GM21786 (cell line): Measurements from ENCODE around the gene CSNK1D.
A peak's percentile ranks its signal among the peaks of the same experiment; 100 is the strongest.

Source experiments
- ATAC-seq: cut with Tn5 transposase; IDR thresholded peaks from one replicate; pipeline ENCODE4 v1.9.1; 2021; ENCODE audit not compliant: unreplicated experiment

The CSNK1D gene

DNA sequence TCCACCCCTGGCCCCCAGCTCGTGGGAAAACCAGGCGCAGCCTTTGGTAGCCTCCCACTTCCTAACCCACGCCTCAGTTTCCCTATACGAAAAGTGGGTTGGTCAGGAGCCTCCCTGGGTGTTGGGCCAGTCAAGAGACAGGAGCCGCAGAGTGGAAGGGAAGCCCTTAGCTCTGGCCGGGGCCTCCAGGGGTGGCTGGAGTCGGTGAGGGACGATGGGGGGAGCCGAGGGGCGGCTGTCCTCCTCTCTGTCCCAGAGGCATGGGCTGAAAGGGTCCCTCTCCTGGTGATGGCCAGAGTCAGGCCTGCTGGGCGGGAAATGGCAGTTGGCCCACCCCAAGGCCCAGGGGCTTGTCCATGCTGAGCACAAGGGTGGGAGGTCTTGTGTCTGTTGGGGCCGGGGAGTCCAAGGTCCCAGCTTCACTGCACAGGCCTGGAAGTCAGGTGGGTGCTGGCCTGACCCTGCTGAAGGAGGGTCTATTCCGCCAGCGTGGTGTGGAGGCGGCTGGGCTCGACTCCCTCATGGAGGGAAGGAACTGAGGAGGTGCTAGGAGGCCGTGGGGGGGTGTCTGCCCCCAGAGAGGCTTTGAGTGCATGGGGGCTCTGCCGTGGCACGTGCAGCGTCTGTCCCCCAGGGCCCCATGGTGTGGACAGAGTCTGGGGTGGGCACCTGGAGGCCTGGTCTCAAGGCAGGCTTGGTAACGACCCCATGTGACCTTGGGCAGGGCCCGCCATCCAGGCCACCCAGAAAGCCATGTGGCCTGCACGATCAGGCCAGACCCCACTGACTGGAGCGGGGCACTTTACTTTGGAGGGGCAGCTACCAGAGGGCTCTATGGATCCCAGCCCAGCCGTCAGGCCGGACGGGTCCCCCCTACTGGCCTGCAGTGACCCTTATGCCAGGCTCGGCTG, 43.5 kb downstream of the CSNK1D start:
- no peak for ATAC-seq

DNA sequence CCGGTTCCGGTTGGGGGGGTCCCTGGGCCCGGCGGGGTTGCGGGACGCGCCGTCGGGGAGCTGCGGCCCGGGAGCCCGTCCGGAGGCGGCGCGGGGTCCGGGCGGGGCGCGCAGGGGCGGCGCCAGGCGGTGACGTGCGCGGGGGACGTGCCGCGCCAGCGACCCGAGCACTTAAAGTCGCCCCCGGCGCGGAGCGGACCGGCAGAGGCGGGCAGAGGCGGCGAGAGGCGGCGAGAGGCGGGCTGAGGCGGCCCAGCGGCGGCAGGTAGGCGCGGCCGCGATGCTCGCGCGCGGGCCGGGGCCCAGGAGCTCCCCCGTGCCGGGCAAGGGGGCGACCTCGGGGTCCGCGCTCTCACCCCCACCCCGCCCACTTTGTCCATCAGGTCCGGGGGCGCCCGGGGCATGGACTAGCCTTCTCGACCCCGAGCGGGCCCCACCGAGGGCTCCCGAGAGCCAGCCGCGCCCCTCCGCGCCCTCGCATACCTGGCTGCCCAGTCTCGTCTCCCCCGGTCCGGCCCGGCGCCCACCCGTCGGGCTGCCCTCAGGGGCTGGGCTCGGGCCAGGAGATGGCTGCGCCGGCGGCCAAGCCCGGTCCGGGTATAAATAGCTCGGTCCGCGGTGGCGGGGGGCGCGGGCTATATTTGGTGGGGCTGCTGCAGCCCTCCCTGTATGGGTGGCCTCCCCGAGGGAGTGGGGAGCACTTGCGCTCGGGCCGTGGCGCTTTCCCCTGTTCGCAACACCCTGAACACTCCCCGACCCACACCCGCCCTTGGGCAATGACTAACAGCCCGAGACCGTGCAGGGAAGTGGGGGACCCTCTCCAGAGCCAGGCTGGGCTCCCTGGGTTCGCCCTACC, 44.4 kb downstream of the CSNK1D start, which contains the start of gene SLC16A3:
Gene SLC16A3 (plus strand): TSS at position 201 of the 856 bp plus-strand sequence. CDS start 6,967 bp downstream, outside the sequence.
- peak; percentile 40 for ATAC-seq

DNA sequence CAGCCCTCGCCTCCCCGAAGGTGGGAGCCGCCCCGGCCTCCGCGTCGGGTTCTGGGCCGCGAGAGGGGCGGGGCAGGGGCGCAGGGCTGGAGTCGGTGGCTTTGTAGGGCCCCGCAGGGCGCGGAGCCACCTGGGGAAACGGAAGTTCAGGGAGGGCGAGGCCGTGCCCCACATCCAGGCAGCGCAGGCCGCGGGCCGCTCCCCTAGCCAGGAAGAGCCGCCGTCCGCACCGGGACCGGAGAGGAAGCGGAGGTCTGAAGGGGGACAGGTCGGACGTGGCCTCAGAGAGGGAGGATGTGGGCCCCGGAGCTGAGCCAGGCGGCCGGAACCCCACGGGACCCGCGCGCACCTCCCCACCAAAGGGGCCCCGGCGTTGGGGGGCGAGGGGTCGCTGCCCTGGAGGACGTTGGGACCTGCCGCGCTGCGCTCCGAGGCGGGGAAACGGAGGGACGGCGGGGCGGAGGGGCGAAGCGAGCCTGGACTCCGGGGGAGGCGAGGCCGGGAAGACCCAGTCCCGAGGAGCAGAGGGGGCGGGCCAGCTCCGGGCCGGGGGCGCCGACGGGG, 45.1 kb downstream of the CSNK1D start:
- no peak for ATAC-seq

DNA sequence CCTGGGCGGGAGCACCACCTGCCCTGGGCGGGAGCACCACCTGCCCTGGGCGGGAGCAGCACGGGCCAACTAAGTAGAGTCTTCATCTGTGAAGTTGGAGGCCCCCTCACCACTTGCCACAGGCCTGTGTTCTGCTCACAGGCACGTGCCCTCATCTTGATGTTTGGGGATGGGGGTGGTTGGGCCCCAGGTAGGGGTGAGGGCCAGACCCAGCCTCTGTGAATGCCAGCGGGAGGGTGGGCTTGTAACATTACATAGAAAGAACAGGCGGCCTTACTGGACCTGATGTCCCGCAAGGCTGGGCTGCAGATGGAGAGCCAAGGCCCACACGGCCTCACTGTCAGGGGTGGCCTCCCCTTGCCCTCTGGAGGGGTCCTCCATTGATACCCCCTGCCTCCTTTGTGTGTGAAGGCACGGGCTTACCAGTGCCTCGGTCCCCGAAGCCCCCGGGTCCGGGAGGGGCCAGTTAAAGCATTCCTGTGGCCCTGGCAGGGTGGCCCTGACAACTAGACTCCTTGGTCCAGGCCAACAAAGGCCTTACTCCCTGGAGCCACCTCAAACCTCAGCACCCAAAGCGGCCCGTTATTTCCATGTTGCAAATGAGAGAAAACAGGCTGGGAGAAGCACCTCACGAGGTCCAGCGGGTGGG, 45.7 kb downstream of the CSNK1D start:
- ATAC-seq: no peak

DNA sequence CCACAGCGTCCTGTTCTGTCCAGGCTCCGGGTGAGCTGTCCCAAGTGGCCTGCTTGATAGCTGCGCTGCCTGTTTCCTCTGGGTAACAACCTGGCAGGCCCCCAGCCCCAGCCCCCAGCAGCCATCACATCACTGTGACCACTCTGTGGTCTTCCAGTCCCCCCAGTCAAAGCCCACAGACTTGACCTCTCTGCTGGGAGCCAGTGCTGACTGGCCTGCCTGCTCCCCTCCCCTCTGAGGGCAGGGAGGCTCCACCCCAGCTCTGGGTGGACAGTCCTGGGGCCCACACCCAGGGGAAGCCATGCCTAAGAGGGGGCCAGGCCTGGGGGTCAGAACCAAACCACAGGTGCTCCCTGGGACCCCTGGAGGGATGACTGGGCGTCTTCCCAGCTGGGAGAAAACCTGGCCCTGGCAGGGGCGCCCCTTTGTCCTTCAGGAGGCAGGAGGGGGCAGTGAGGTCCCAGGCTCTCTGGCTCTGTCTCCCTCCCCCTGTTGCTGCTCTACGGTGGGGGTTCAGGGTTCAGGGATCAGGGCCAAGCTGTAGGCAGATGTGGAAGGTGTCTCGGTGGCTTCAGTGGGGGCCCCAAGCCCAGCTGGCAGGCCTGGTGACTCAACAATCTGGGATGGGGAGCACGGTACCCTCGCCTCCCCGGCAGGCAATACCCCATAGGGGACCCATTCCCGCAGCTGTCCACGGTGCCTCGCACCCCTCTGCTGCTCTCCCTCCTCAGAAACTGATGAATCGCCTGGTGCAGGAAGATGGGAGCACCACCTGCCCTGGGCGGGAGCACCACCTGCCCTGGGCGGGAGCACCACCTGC, 46.5 kb downstream of the CSNK1D start:
- no peak for ATAC-seq

DNA sequence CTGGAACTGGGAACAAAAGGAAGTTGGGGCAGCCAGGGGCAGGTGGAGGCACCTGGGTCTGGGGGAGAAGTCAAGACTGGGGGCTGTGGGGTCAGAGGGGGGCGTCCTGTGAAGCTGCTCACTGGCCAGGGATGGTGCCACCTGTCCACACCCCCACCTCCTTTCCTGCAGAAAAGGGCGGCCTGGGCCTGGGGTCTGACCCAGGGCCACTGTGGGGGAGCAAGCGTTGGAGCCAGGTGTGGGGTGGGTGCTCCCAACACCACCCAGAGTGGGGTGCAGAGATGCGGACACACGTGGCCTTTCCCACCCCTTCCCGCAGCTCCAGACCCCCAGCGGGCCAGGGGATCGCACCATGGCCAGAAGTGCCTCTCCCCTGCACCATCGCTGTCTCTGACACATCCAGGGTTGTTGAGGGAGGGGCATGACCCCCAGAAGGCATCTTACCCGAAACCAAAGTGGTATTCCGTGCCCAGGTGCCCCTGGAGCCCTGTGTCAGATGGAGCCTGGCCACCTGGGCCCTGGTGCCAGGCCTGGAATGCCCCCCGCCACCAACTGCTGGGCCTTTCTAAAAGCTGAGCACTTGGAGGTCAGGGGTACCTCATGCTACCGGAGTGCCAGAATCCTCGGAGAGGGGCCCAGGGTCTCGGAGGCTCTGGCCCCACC, 47.2 kb downstream of the CSNK1D start:
- no peak for ATAC-seq

DNA sequence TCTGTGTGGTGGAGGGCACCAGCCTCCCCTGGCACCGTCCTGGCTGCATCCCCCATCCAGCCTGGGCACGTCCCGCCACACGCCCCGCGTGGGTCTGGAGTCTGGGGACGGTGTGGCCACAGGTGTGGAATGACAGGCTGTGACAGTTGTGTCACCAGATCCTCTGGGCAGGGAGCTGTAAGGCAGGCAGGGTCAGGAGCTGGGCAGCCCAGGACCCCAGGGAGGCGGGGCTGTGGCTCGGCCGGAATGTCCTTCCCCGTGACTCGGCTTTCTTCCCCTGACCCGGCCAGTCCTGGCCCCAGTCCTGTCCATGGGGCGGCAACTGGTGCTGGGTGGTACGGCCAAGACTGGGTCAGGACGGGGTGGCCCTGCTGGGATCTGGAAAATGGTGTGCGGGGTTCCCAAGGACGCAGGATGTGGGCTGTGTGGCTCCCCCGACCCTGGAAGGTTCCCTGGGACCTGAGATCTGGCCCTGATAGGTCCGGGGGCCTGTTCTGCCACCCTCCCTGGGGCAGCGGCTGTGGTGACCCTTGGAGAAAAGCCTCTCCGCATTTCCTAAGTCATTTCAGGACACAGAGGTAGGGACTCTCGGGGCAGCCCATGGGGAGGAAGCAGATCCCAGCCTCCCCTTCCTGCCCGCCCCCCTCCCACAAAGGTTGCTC, 48.0 kb downstream of the CSNK1D start:
- ATAC-seq: no peak

DNA sequence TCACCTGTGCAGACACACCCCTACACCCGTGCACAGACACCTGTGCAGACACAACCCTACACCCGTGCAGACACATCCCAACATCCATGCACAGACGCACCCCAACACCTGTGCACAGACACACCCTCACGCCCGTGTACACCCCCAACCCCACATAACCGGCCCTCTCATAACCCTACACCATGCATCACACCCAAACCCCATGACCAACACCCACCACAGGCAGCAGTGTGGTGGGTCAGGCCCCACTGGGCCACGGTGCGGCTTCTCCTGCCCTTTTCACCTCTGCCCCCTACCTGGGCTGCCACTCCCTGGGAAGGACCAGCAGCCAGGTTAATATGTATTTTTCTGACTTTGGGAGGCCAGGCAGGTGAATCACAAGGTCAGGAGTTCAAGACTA, 48.8 kb downstream of the CSNK1D start:
- no peak for ATAC-seq

DNA sequence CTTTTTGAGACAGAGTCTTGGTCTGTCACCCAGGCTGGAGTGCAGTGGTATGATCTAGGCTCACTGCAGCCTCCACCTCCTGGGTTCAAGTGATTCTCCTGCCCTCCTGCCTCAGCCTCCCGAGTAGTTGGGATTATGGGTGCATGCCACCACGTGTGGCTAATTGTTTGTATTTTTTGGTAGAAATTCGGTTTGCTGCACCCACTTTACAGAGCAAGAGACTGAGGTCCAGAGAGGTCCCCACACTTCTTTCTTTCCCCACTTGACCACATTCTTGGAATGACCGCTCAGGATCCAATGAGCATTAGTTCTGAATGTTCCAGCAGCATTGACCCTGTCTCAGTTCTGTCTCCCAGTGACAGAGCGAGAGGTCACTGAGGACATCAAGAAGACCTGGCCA, 50.0 kb downstream of the CSNK1D start:
- no peak for ATAC-seq

DNA sequence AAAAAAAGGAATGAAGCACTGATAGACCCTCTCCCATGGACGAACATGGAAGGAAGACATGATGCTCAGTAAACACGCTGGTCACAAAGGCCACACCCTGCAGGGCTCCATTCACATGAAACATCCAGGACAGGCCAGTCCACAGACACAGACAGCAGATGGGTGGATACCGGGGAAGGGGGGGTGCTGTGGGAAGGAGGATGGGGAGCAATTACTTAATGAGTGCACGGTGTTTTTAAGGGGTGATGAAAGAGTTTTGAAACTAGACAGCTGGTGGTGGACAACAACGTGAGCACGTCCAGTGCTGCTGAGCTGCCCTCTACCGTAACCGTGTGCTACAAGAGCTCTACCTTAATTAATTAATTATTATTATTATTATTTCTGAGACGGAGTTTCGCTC, 50.7 kb downstream of the CSNK1D start:
- no peak for ATAC-seq

DNA sequence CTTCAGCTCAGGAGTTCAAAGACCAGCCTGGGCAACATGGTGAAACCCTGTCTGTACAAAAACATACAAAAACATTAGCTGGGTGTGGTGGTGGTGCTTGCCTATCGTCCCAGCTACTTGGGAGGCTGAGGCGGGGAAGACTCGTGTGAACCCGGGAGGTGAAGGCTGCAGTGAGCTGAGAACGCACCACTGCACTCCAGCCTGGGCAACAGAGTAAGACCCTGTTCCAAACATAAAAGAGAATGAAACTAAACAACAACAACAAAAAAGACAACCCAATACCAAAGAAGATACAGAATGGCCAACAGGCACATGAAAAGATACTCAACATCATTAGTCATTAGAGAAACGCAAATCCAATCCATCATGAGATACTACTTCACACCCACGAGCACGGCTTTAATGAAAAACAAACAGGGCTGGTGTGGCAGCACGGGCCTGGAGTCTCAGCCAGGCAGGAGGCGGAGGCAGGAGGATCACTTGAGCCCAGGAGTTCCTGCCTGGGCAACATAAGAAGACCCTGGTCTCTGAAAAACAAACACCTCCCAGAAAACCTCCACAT, 52.1 kb downstream of the CSNK1D start:
- ATAC-seq: no peak

DNA sequence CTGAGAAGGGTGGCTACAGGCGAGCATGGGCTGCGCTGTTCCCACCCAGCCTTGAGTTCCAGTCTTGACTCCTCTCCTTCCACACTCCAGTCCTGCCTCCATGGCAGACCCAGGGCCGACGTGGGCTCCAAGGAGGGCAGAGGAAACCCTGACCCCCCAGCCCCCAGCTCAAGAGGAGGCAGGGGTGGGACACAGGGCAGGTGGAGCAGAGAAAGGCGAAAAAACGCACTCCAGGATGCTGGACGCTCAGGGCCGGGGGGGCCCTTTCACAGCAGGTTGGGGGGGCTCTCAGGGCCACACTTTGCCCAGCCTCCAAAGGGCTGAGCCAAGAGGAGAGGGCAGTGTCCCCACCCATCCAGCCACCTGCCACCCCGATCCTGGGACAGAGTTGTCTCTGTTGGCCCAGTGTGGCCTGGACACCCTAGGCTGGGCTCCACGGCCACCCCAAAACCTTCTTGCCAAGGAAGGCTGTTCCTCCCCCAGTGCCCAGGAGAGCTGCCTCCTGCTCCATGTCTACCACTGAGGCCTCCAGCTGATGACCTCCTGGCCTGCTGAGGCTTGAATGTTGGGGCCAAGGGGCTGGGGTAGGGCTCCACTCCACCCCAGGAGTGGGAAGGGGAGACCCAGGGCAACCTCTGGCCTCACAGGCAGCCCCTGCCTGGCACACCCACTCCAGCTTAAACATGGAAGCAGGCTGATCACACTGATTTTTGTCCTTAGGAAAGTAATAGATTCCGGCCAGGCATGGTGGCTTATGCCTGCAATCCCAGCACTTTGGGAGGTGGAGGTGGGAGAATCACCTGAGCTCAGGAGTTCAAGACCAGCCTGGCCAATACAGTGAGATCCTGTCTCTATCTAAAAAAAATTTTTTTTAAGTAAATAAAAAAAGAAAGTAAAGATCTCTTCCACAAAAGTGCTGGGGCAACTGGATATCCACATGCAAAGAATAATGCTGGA, 53.5 kb downstream of the CSNK1D start:
- no peak for ATAC-seq

DNA sequence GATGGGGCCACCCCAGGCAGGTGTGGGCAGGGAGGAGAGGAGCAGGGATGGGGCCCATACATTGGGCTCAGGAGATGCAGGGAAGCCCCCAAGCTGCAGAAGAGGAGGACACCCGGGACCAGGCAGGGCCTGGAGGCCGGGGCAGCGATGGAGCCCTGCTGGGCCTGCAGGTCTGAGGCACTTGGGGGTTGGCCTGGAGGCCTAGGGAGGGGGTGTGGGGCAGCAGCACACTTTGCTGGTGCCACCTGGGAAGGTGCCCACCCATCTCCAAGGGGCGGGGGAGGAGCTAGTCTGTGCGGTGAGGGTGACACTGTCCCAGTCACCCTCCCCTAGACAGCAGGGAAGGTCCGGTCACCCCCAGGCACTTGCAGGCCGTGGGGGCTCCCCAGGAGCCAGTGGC, 54.4 kb downstream of the CSNK1D start:
- ATAC-seq: no peak

DNA sequence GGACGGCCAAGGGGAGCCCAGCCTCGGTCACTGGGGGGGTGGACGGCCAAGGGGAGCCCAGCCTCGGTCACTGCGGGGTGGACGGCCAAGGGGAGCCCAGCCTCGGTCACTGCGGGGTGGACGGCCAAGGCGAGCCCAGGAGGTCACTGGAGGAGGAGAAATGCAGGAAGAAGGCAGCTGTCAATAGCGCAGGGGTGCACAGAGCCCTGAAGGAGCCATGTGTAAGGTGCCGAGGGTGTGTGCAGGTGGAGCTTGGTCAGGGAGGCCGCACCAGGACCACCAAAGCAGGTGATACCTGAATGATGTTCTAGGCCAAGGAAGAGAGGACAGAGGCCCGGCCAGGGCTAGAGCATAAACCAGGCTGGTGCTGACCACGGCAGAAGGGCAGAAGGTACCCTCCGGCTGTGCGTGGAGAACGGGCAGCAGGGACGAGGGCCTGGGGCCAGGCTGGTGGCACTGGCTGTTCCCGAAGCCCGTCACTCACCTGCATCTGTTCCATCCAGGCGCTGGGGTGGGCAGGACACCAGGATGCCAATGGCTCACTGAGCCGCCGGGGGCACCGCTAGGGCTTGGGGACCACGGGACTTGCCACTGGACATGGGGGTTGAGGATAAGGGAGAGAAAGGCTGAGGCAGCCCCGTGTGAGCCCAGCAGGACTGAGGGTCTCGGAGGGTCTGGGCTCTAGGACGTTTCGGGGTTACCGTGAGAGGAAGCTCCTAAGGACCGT, 55.0 kb downstream of the CSNK1D start:
- ATAC-seq: no peak

DNA sequence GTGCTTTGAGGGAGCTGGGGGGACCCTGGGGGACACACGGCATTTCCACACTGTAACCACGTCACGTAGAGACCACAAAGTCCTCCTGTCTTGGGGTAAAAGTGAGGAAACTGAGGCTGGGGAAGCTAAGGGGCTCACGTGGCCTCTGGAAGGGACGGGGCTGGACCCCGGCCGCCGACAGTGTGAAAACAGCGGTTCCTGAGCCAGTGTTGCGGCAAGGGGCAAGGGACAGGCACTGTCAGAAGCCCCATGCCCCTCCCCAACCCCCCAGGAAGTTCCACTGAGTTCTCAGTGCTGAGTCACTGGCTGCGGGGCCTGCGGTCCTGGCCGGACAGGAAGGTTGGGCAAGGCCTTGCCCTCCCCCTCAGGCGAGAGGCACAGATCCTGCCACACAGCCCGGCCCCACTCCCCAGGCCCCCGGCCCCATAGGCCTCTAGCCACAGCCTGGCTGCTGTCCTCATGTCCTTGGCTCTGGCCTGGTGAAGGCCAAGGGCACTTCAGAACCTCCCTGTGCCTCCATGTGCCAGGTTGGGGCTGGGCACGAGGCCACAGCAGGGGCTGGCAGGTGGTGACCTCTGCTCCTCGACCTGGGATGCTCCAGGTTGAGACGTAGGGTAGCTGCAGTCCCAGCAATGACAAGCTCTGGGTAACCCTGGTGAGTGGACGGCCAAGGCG, 55.8 kb downstream of the CSNK1D start:
- no peak for ATAC-seq

DNA sequence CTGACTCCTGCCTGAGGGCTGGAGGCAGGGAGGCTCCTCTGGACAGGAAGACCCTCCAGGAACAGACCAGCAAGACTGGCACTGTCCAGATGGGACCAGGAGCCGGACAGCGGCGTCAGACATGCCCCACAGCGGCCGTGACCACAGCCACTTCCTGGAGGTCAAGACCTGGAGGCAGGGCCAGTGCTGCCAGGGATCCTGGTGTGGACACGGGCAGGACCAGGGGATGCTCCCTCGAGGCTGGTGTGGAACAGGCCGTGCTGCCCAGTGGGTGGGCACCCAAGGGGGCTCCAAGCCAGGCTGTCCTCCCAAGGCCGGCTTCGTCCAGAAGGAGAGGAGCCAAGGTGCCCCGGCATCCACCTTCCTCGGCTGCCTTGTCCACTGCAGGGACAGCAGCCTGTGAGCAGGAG, 56.4 kb downstream of the CSNK1D start:
- ATAC-seq: no peak
